HG02759 (cell line): ENCODE measurements around the gene MAN2B1.
"Not testable (repeated sequence)": the region's sequence is repeated elsewhere in the genome, so short reads cannot be mapped to it uniquely, and the experiment has no call there.

Source experiments
- ATAC-seq: cut with Tn5 transposase; IDR thresholded peaks from one replicate; pipeline ENCODE4 v1.9.1; 2021; ENCODE audit warnings: mild to moderate bottlenecking, moderate library complexity; ENCODE audit not compliant: unreplicated experiment

Gene MAN2B1

GRCh38 chr19:12623361-12624031 is 43.0 kb downstream of the MAN2B1 start:
- ATAC-seq: no peak

GRCh38 chr19:12621253-12622024 is 45.1 kb downstream of the MAN2B1 start:
- not testable (repeated sequence) for ATAC-seq

GRCh38 chr19:12617646-12618045 is 48.9 kb downstream of the MAN2B1 start:
- no peak for ATAC-seq

- peak; percentile 1 for ATAC-seq
Measured at GRCh38 chr19:12611361-12611699, 55.2 kb downstream of the MAN2B1 start.

GRCh38 chr19:12610540-12611360 is 55.8 kb downstream of the MAN2B1 start, which contains the start of the genes ZNF490 and ZNF791:
Gene ZNF490 (minus strand): TSS chr19:12610813. CDS start chr19:12610680, 133 bp downstream.
Gene ZNF791 (plus strand): TSS chr19:12610920. CDS start chr19:12611080, 160 bp downstream.
- peak; percentile 79 for ATAC-seq

- no peak for ATAC-seq
Measured at GRCh38 chr19:12607631-12608030, 58.9 kb downstream of the MAN2B1 start.

GRCh38 chr19:12606796-12607195 is 59.7 kb downstream of the MAN2B1 start:
- no peak for ATAC-seq

- ATAC-seq: peak; percentile 67
Measured at GRCh38 chr19:12603714-12604113, 62.8 kb downstream of the MAN2B1 start.

- ATAC-seq: no peak
Measured at GRCh38 chr19:12597594-12597993, 68.9 kb downstream of the MAN2B1 start.

GRCh38 chr19:12596927-12597548 is 69.5 kb downstream of the MAN2B1 start:
- no peak for ATAC-seq
